Mesendoderm (in vitro differentiated cells): Measurements from ENCODE around the gene MAOB. TPM values are rescaled to one million over a fixed set of nuclear protein-coding genes. Genes with fewer than 3 reads are reported as not detected.
"Not testable (repeated sequence)": the region's sequence is repeated elsewhere in the genome, so short reads cannot be mapped to it uniquely, and the experiment has no call there.

Source experiments
- DNase-seq: peaks from one replicate; pipeline ENCODE4 v3.0.0; 2013
- H2AK5ac ChIP-seq: 2 replicates; pipeline ENCODE4 v1.6.1; 2013; ENCODE audit warnings: low read length, inconsistent platforms
- H2BK120ac ChIP-seq: 2 replicates; pipeline ENCODE4 v1.6.1; 2013; ENCODE audit warnings: low read depth, mild to moderate bottlenecking, low read length, moderate library complexity, mixed read lengths
- H2BK15ac ChIP-seq: replicated peaks from 2 replicates; pipeline ENCODE4 v1.6.1; 2013; ENCODE audit warnings: low read depth, mild to moderate bottlenecking, moderate library complexity
- H2BK5ac ChIP-seq: 2 replicates; pipeline ENCODE4 v1.6.1; 2013; ENCODE audit warnings: low read length, inconsistent platforms
- H3K18ac ChIP-seq: 2 replicates; pipeline ENCODE4 v1.6.1; 2013; ENCODE audit warnings: mild to moderate bottlenecking, low read length, mixed read lengths
- H3K23ac ChIP-seq: one replicate; pipeline ENCODE4 v1.6.1; 2013; ENCODE audit warnings: low read length
- H3K27ac ChIP-seq: 2 replicates; pipeline ENCODE4 v1.5.1; 2013; ENCODE audit warnings: low read depth, mild to moderate bottlenecking, inconsistent platforms, low read length, moderate library complexity
- H3K27me3 ChIP-seq: 2 replicates; pipeline ENCODE4 v1.6.1; 2013; ENCODE audit warnings: low read length, control low read depth, mild to moderate bottlenecking, inconsistent platforms; ENCODE audit not compliant: insufficient read depth, poor library complexity
- H3K36me3 ChIP-seq: 2 replicates; pipeline ENCODE4 v1.6.1; 2013; ENCODE audit warnings: low read length, inconsistent platforms; ENCODE audit not compliant: control insufficient read depth, insufficient read depth
- H3K4ac ChIP-seq: one replicate; pipeline ENCODE4 v1.6.1; 2013; ENCODE audit warnings: low read depth, mild to moderate bottlenecking, low read length, moderate library complexity
- H3K4me1 ChIP-seq: 2 replicates; pipeline ENCODE4 v1.6.1; 2013; ENCODE audit warnings: low read depth, low read length, inconsistent platforms; ENCODE audit not compliant: control insufficient read depth
- H3K4me2 ChIP-seq: 2 replicates; pipeline ENCODE4 v1.6.1; 2013; ENCODE audit warnings: low read length
- H3K4me3 ChIP-seq: 2 replicates; pipeline ENCODE4 v1.5.1; 2013; ENCODE audit warnings: mild to moderate bottlenecking, low read length
- H3K56ac ChIP-seq: one replicate; pipeline ENCODE4 v1.6.1; 2013; ENCODE audit warnings: low read length
- H3K79me1 ChIP-seq: 2 replicates; pipeline ENCODE4 v1.6.1; 2013; ENCODE audit warnings: low read length, inconsistent platforms
- H3K79me2 ChIP-seq: 2 replicates; pipeline ENCODE4 v1.6.1; 2013; ENCODE audit warnings: mild to moderate bottlenecking, low read length; ENCODE audit not compliant: control insufficient read depth, insufficient read depth
- H3K9ac ChIP-seq: 2 replicates; pipeline ENCODE4 v1.6.1; 2013; ENCODE audit warnings: low read length, inconsistent platforms
- H4K5ac ChIP-seq: one replicate; pipeline ENCODE4 v1.6.1; 2013; ENCODE audit warnings: low read length
- H4K8ac ChIP-seq: one replicate; pipeline ENCODE4 v1.6.1; 2013; ENCODE audit warnings: low read depth, mild to moderate bottlenecking, control low read depth, low read length, moderate library complexity
- WGBS: extraction: QIAGEN DNeasy Blood & Tissue Kit; methylation state at CpG from one replicate; pipeline ENCODE4 v1.1.7; 2013; ENCODE audit warnings: low lambda C conversion rate, missing lambda C conversion rate; ENCODE audit not compliant: insufficient coverage; ENCODE audit errors: extremely low coverage; 5-methylcytosine and 5-hydroxymethylcytosine counted together
- polyA plus RNA-seq, 2 experiments: library from polyadenylated mRNA; stranded (reverse); fragments of 200-250 nt; gene quantifications; one replicate each; pipeline ENCODE4 v1.2.3, GENCODE V29; 2013

Gene MAOB
- polyA plus RNA-seq (2013, experiment 1 of 2): 0.49 TPM
- polyA plus RNA-seq (2013, experiment 2 of 2): 0.63 TPM

- no peak within 1 kb of the TSS for H3K4me2 ChIP-seq
- no peaks in the 10 kb centered on the region for H3K79me2 ChIP-seq
- no CpG with 5 or more reads among the region's 36 CpGs for WGBS
- no peak within 1 kb of the TSS for H3K4me3 ChIP-seq
- H3K9ac ChIP-seq: no peak within 1 kb of the TSS
- peak within 1 kb of the TSS; percentile 67 for H3K56ac ChIP-seq
- no peak within 1 kb of the TSS for H3K27ac ChIP-seq
- H3K18ac ChIP-seq: no peak within 1 kb of the TSS
- DNase-seq: peak; percentile 38
- H2AK5ac ChIP-seq: no peak within 1 kb of the TSS
- H4K8ac ChIP-seq: no peak within 1 kb of the TSS
- no peak within 1 kb of the TSS for H3K4ac ChIP-seq
- H3K27me3 ChIP-seq: no peaks in the 10 kb centered on the region
- H3K23ac ChIP-seq: no peak within 1 kb of the TSS
- no peak within 1 kb of the TSS for H2BK120ac ChIP-seq
- H2BK5ac ChIP-seq: no peak within 1 kb of the TSS
- H2BK15ac ChIP-seq: no peak within 1 kb of the TSS
- H3K79me1 ChIP-seq: no peaks in the 10 kb centered on the region
- H3K36me3 ChIP-seq: no peaks in the 10 kb centered on the region
- no peak within 1 kb of the TSS for H4K5ac ChIP-seq
- no peaks in the 10 kb centered on the region for H3K4me1 ChIP-seq
These were observed at the start of gene MAOB for GRCh38 chrX:43882294-43882681. Gene MAOB (minus strand): TSS chrX:43882450. CDS start chrX:43882299, 151 bp downstream.

GRCh38 chrX:43922032-43922431 lies 39.8 kb upstream of the MAOB start:
- H2BK15ac ChIP-seq, H3K23ac ChIP-seq, H3K27me3 ChIP-seq, H3K4me3 ChIP-seq, H3K56ac ChIP-seq, H3K4ac ChIP-seq, H3K79me2 ChIP-seq, DNase-seq, H2BK5ac ChIP-seq, H3K9ac ChIP-seq, H2BK120ac ChIP-seq, H3K4me2 ChIP-seq, H4K8ac ChIP-seq, H3K27ac ChIP-seq, H2AK5ac ChIP-seq, H3K4me1 ChIP-seq, H3K36me3 ChIP-seq, H3K18ac ChIP-seq, H4K5ac ChIP-seq, H3K79me1 ChIP-seq: not testable (repeated sequence)
- no CpG with 5 or more reads among the region's 3 CpGs for WGBS

DNA sequence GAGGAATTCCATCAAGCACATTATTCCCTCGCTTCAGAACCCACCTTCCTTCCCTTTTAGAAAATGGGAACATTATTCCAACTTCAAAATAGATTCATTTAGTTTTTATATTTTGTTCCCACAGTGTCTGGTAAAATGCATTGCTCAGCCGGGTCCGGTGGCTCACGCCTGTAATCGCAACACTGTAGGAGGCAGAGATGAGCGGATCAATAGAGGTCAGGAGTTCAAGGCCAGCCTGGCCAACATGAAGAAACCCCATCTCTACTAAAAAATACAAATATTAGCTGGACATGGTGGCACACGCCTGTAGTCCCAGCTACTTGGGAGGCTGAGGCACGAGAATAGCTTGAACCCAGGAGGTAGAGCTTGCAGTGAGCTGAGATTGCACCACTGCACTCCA lies 28.5 kb upstream of the MAOB start:
- H3K56ac ChIP-seq, H3K4ac ChIP-seq, H3K4me1 ChIP-seq, DNase-seq, H3K79me2 ChIP-seq, H2BK120ac ChIP-seq, H3K9ac ChIP-seq, H3K27ac ChIP-seq, H4K8ac ChIP-seq, H2BK5ac ChIP-seq, H2AK5ac ChIP-seq, H3K23ac ChIP-seq, H2BK15ac ChIP-seq, H4K5ac ChIP-seq, H3K79me1 ChIP-seq, H3K27me3 ChIP-seq, H3K4me2 ChIP-seq, H3K4me3 ChIP-seq, H3K36me3 ChIP-seq, H3K18ac ChIP-seq: not testable (repeated sequence)
- WGBS: no CpG with 5 or more reads among the region's 8 CpGs

- H3K27me3 ChIP-seq: no peaks in the 10 kb centered on the region
- H4K8ac ChIP-seq: no peak overlapping the region
- no peak overlapping the region for H3K56ac ChIP-seq
- H3K79me2 ChIP-seq: no peaks in the 10 kb centered on the region
- H3K4me1 ChIP-seq: no peaks in the 10 kb centered on the region
- no peak overlapping the region for H3K27ac ChIP-seq
- no peak overlapping the region for H3K4me3 ChIP-seq
- no peaks in the 10 kb centered on the region for H3K79me1 ChIP-seq
- no peak overlapping the region for H2AK5ac ChIP-seq
- H3K18ac ChIP-seq: no peak overlapping the region
- H3K36me3 ChIP-seq: no peaks in the 10 kb centered on the region
- no peak overlapping the region for H3K9ac ChIP-seq
- H2BK15ac ChIP-seq: no peak overlapping the region
- no peak overlapping the region for H2BK120ac ChIP-seq
- no peak overlapping the region for H3K4me2 ChIP-seq
- no peak overlapping the region for H3K23ac ChIP-seq
- no peak overlapping the region for H2BK5ac ChIP-seq
- peak; percentile 19 for DNase-seq
- no peak overlapping the region for H4K5ac ChIP-seq
- no CpG with 5 or more reads among the region's 1 CpG for WGBS
- no peak overlapping the region for H3K4ac ChIP-seq
These were observed 27.8 kb upstream of the MAOB start for GRCh38 chrX:43910012-43910411.

DNA sequence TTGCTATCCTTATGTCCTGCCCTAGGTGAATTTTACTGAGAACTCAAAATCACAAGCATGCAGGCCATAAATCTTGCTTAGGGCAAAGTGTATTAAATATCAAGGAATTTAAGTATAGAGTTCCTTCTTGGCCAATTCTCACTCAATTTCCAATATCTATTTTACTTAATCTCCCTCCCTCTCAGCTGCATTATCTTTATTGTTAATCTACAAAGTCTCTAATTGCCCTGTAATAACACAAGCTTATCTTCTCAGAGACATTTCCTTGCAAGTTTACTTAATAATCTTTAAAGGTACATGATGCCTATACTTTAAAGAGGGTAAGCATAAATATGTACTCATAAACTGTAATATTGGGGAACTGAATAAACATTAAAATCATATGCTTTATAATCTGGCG lies 26.9 kb upstream of the MAOB start:
- Histone ChIP-seq H3K56ac (no peak overlapping the region), H3K18ac (no peak overlapping the region), H3K79me1 (no peaks in the 10 kb centered on the region), H4K8ac (no peak overlapping the region), H2BK120ac (no peak overlapping the region), H3K9ac (no peak overlapping the region), H3K79me2 (no peaks in the 10 kb centered on the region), H3K4me1 (no peaks in the 10 kb centered on the region), H2BK5ac (no peak overlapping the region), H3K23ac (no peak overlapping the region), H2AK5ac (no peak overlapping the region), H3K4me2 (no peak overlapping the region), H3K4me3 (no peak overlapping the region), H4K5ac (no peak overlapping the region), H3K27ac (no peak overlapping the region), H3K27me3 (no peaks in the 10 kb centered on the region), H3K36me3 (no peaks in the 10 kb centered on the region), H3K4ac (no peak overlapping the region), H2BK15ac (no peak overlapping the region)
- no peak for DNase-seq
- WGBS: no CpG with 5 or more reads among the region's 1 CpG
